Loucy (cell line): ENCODE measurements around the gene SSTR3.
A peak's percentile ranks its signal among the peaks of the same experiment; 100 is the strongest.
"Not testable (repeated sequence)": the region's sequence is repeated elsewhere in the genome, so short reads cannot be mapped to it uniquely, and the experiment has no call there.

Experiments used
- H2AFZ ChIP-seq: fragments of 200-600 bp; sonication (generic); 2 replicates; pipeline ENCODE4 v1.6.0; 2016; ENCODE audit warnings: antibody characterized with exemption, mild to moderate bottlenecking, low read length, moderate library complexity
- H3F3A ChIP-seq: fragments of 200-600 bp; 2 replicates; pipeline ENCODE4 v1.6.0; 2016; ENCODE audit warnings: antibody characterized with exemption, low read depth, mild to moderate bottlenecking
- H3K27me3 ChIP-seq: fragments of 200-600 bp; sonication (generic); 2 replicates; pipeline ENCODE4 v1.6.1; 2014; ENCODE audit warnings: low read length, mild to moderate bottlenecking; ENCODE audit not compliant: insufficient read depth, poor library complexity, severe bottlenecking
- H3K36me3 ChIP-seq: fragments of 200-600 bp; sonication (generic); 2 replicates; pipeline ENCODE4 v1.6.1; 2016; ENCODE audit warnings: low read length; ENCODE audit not compliant: insufficient read depth
- H3K4me1 ChIP-seq: fragments of 200-600 bp; sonication (generic); 2 replicates; pipeline ENCODE4 v1.5.1; 2014; ENCODE audit warnings: low read length, mild to moderate bottlenecking; ENCODE audit not compliant: insufficient read depth, poor library complexity, severe bottlenecking
- H3K4me2 ChIP-seq: fragments of 200-600 bp; sonication (generic); 2 replicates; pipeline ENCODE4 v1.6.0; 2014; ENCODE audit warnings: antibody characterized with exemption, low read length, low read depth, mild to moderate bottlenecking; ENCODE audit not compliant: poor library complexity, severe bottlenecking
- H3K4me3 ChIP-seq: fragments of 200-600 bp; sonication (generic); 2 replicates; pipeline ENCODE4 v1.5.1; 2014; ENCODE audit warnings: low read length, mild to moderate bottlenecking, mixed read lengths; ENCODE audit not compliant: poor library complexity, severe bottlenecking
- H3K79me2 ChIP-seq: fragments of 200-600 bp; sonication (generic); 2 replicates; pipeline ENCODE4 v1.6.1; 2014; ENCODE audit warnings: low read length; ENCODE audit not compliant: insufficient read depth
- H3K9ac ChIP-seq: fragments of 200-600 bp; sonication (generic); 2 replicates; pipeline ENCODE4 v1.6.0; 2014; ENCODE audit warnings: mild to moderate bottlenecking, low read depth, low read length, moderate library complexity; ENCODE audit not compliant: poor library complexity, severe bottlenecking
- H3K9me2 ChIP-seq: fragments of 200-600 bp; sonication (generic); replicated peaks from 2 replicates; pipeline ENCODE4 v1.6.1; 2016; ENCODE audit warnings: low read depth, low read length, mixed read lengths
- H3K9me3 ChIP-seq: fragments of 200-600 bp; sonication (generic); 2 replicates; pipeline ENCODE4 v1.6.1; 2014; ENCODE audit warnings: mild to moderate bottlenecking, antibody characterized with exemption, low read length, low read depth; ENCODE audit not compliant: insufficient read depth
- H4K20me1 ChIP-seq: fragments of 200-600 bp; sonication (generic); 2 replicates; pipeline ENCODE4 v1.6.0; 2014; ENCODE audit warnings: antibody characterized with exemption, low read length, mild to moderate bottlenecking; ENCODE audit not compliant: insufficient read depth, poor library complexity, severe bottlenecking
- EZH2phosphoT487 ChIP-seq: fragments of 200-600 bp; IDR thresholded peaks from 2 replicates; pipeline ENCODE4 v1.6.1; 2018; ENCODE audit warnings: antibody characterized with exemption, mild to moderate bottlenecking, moderate library complexity, borderline replicate concordance
- TF ChIP-seq, protein P1 (sequence below): fragments of 200-600 bp; sonication (generic); conservative IDR thresholded peaks from 2 replicates; pipeline ENCODE4 v1.5.1; 2014; ENCODE audit warnings: mild to moderate bottlenecking, antibody characterized with exemption, low read length

SSTR3 gene

DNA sequence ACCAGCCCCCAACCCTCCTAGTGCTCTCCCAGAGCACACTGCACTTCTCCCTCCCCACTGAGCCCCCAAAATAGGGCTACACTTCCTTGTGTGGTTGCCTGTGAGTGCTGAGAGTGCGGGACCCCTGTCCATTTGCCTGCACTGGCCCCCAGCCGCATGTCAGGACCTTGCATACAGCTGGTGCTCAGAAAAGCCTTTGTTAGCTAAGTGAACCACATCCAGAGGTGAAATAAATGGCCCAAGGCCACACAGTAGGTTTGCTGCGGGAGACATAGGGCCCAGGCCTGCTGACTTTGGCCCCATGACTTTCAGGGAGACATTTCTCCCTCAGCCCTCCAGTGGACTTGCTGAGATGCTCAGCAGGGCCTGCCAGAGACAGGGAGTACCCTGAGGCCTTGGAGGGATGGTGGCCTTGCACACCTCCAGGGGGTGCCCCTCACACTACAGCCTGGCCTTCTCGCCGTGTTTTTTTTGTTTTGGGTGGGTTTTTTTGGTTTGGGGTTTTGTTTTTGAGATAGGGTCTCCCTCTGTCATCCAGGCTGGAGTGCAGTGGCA is 10.2 kb downstream of the SSTR3 start:
- H3K79me2 ChIP-seq = peaks cover 8% of the 10 kb centered on the region; the same call in 1 of the 2 replicates
- no peaks in the 10 kb centered on the region for H3K9me3 ChIP-seq
- H3K9me2 ChIP-seq = no peaks in the 10 kb centered on the region
- no peak for TF ChIP-seq EZH2phosphoT487
- TF ChIP-seq, protein P1, sequence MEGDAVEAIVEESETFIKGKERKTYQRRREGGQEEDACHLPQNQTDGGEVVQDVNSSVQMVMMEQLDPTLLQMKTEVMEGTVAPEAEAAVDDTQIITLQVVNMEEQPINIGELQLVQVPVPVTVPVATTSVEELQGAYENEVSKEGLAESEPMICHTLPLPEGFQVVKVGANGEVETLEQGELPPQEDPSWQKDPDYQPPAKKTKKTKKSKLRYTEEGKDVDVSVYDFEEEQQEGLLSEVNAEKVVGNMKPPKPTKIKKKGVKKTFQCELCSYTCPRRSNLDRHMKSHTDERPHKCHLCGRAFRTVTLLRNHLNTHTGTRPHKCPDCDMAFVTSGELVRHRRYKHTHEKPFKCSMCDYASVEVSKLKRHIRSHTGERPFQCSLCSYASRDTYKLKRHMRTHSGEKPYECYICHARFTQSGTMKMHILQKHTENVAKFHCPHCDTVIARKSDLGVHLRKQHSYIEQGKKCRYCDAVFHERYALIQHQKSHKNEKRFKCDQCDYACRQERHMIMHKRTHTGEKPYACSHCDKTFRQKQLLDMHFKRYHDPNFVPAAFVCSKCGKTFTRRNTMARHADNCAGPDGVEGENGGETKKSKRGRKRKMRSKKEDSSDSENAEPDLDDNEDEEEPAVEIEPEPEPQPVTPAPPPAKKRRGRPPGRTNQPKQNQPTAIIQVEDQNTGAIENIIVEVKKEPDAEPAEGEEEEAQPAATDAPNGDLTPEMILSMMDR = peak; percentile 30
- no peaks in the 10 kb centered on the region for H3F3A ChIP-seq
- H3K4me1 ChIP-seq = peaks cover 19% of the 10 kb centered on the region
- no peaks in the 10 kb centered on the region for H3K27me3 ChIP-seq
- H3K4me2 ChIP-seq = no peak overlapping the region
- H2AFZ ChIP-seq = 0 out of 2 replicates have a peak overlapping the region, but pooled peaks have one; percentile 30
- no peaks in the 10 kb centered on the region for H4K20me1 ChIP-seq
- H3K36me3 ChIP-seq = no peaks in the 10 kb centered on the region
- peak overlapping the region; percentile 14 for H3K9ac ChIP-seq
- no peak overlapping the region for H3K4me3 ChIP-seq

DNA sequence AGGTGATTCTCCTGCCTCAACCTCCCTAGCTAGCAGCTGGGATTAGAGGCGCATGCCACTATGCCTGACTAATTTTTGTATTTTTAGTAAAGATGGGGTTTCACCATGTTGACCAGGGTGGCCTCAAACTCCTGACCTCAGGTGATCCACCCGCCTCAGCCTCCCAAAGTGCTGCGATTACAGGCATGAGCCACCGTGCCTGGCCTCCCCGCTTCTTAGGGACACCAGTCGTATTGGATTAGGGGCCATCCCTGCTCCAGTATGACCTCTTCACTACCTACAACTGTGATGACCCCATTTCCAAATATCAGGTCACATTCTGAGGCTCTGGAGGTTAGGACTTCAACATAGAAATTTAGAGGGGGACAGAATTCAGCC is 10.8 kb downstream of the SSTR3 start:
- H3K9ac ChIP-seq = peak overlapping the region; percentile 14
- H3K27me3 ChIP-seq, H3K9me2 ChIP-seq, H3K79me2 ChIP-seq, H4K20me1 ChIP-seq, H3K36me3 ChIP-seq, H3K4me3 ChIP-seq, H3F3A ChIP-seq, H3K4me2 ChIP-seq, H3K9me3 ChIP-seq: not testable (repeated sequence)
- H3K4me1 ChIP-seq = peaks cover 16% of the 10 kb centered on the region
- 0 out of 2 replicates have a peak overlapping the region, but pooled peaks have one; percentile 30 for H2AFZ ChIP-seq

DNA sequence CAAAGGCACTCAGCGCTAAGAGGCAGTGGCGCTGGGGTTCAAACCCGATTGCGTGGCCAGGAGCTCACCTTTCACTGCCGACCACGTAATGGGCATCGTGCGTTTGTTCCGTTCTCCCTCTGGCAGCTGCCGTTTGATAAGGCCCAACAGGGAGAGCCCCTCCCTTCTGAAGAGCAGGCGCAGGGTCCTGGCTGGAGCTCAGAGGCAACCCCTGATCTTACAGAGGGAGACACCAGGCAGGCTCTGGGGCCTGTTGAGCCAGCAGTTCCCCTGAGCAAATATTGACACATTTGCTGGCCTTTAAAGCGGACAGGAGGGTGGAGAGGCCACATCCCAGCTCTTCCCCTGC is 12.5 kb downstream of the SSTR3 start:
- peak overlapping the region; percentile 94 for H2AFZ ChIP-seq
- H3K4me3 ChIP-seq = no peak overlapping the region
- H3F3A ChIP-seq = no peaks in the 10 kb centered on the region
- H3K4me1 ChIP-seq = peaks cover 16% of the 10 kb centered on the region
- H3K27me3 ChIP-seq = no peaks in the 10 kb centered on the region
- H3K9me2 ChIP-seq = no peaks in the 10 kb centered on the region
- H3K4me2 ChIP-seq = peak overlapping the region; percentile 37
- no peaks in the 10 kb centered on the region for H4K20me1 ChIP-seq
- no peak for TF ChIP-seq EZH2phosphoT487
- TF ChIP-seq, protein P1 = no peak
- H3K79me2 ChIP-seq = peaks cover 8% of the 10 kb centered on the region; the same call in 1 of the 2 replicates
- H3K36me3 ChIP-seq = no peaks in the 10 kb centered on the region
- H3K9me3 ChIP-seq = no peaks in the 10 kb centered on the region
- H3K9ac ChIP-seq = peak overlapping the region; percentile 59

DNA sequence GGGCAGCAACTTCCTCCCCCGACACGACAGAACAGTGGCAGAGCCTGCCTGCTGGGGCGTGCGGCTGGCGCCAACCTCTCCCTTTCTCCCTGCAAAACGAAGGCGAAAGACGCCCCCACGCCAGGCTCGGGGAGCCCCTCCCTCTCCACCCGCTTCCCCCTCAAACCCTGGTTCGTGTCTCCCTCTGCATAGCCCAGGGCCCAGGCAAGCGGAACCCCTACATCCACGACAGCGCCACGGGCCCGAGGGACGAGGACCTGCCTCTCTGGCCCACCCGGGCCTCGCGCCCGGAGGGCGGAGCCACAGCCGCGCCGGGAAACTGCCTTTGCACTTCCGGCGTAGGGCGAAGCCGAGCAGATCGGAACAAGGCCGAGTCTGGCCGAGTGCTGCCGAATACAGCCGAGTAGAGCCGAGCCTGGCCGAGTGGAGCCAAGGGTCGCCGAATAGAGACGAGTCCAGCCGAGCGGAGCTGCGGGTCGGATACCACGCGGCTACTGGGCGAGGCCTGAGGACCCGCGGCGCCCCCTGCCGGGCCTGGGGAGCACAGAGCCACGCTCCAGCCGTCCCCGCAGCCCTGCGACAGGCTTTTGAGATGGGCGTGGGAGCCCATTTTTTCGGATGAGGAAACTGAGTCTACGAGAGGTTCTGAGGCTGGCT is 13.0 kb downstream of the SSTR3 start:
- peak overlapping the region; percentile 94 for H2AFZ ChIP-seq
- no peaks in the 10 kb centered on the region for H3K27me3 ChIP-seq
- H3K36me3 ChIP-seq = no peaks in the 10 kb centered on the region
- peaks cover 8% of the 10 kb centered on the region; the same call in 1 of the 2 replicates for H3K79me2 ChIP-seq
- no peaks in the 10 kb centered on the region for H3K9me3 ChIP-seq
- peaks cover 16% of the 10 kb centered on the region for H3K4me1 ChIP-seq
- H3K9me2 ChIP-seq = no peaks in the 10 kb centered on the region
- no peak for TF ChIP-seq EZH2phosphoT487
- TF ChIP-seq, protein P1 = peak; percentile 72
- peak overlapping the region; percentile 97 for H3K9ac ChIP-seq
- H4K20me1 ChIP-seq = no peaks in the 10 kb centered on the region
- H3F3A ChIP-seq = no peaks in the 10 kb centered on the region
- H3K4me3 ChIP-seq = peak overlapping the region; percentile 97
- H3K4me2 ChIP-seq = peak overlapping the region; percentile 70
